ENCODE results near the gene UAP1L1. TPM values are rescaled to one million over a fixed set of nuclear protein-coding genes. Genes with fewer than 3 reads are reported as not detected.

Gene UAP1L1, protein sequence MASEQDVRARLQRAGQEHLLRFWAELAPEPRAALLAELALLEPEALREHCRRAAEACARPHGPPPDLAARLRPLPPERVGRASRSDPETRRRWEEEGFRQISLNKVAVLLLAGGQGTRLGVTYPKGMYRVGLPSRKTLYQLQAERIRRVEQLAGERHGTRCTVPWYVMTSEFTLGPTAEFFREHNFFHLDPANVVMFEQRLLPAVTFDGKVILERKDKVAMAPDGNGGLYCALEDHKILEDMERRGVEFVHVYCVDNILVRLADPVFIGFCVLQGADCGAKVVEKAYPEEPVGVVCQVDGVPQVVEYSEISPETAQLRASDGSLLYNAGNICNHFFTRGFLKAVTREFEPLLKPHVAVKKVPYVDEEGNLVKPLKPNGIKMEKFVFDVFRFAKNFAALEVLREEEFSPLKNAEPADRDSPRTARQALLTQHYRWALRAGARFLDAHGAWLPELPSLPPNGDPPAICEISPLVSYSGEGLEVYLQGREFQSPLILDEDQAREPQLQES
- total RNA-seq: 10 to 100 TPM; 19.5 to 35.9 (median 28.6) TPM
- 10 to 100 TPM; 12.5 to 29.7 (median 24.6) TPM for polyA plus RNA-seq
- long read RNA-seq, donor 1: 0 reads
- long read RNA-seq, donor 2: 0 reads

- WGBS, 5 donors: 1 to 3% (median 3%) methylated on average over 25 to 87 of the region's 87 CpGs
- intact Hi-C loops (cut with DNase I; ENCODE audit: low total_unique reads): no loop called here
- H3K27ac ChIP-seq: peak within 1 kb of the TSS; percentile 48 to 91 (median 76)
- H3K9me3 ChIP-seq: no peaks in the 10 kb centered on the region
- peaks cover 9 to 77% (median 26%) of the 10 kb centered on the region in 6 donors for H3K4me1 ChIP-seq
- peaks cover 0 to 8% (median 0%) of the 10 kb centered on the region in 7 donors for H3K27me3 ChIP-seq (replicated peaks in 1 of 7)
- peaks cover 0 to 40% (median 31%) of the 10 kb centered on the region in 6 donors for H3K36me3 ChIP-seq
- H3K4me3 ChIP-seq: peak within 1 kb of the TSS; percentile 55 to 94 (median 68)
- peak; percentile 93 for DNase-seq
- TF ChIP-seq, protein P1, sequence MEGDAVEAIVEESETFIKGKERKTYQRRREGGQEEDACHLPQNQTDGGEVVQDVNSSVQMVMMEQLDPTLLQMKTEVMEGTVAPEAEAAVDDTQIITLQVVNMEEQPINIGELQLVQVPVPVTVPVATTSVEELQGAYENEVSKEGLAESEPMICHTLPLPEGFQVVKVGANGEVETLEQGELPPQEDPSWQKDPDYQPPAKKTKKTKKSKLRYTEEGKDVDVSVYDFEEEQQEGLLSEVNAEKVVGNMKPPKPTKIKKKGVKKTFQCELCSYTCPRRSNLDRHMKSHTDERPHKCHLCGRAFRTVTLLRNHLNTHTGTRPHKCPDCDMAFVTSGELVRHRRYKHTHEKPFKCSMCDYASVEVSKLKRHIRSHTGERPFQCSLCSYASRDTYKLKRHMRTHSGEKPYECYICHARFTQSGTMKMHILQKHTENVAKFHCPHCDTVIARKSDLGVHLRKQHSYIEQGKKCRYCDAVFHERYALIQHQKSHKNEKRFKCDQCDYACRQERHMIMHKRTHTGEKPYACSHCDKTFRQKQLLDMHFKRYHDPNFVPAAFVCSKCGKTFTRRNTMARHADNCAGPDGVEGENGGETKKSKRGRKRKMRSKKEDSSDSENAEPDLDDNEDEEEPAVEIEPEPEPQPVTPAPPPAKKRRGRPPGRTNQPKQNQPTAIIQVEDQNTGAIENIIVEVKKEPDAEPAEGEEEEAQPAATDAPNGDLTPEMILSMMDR (IDR thresholded peaks at IDR 0.05 in 8 of 11, conservative IDR thresholded peaks at IDR 0.05 in 3 of 11): no peak
- peak; percentile 82 to 86 (median 82) for TF ChIP-seq POLR2AphosphoS5 (IDR thresholded peaks at IDR 0.05)
Observed at GRCh38 chr9:137077010-137077747, at the start of gene UAP1L1. TSS of gene UAP1L1 (plus strand) at chr9:137077517. CDS start at chr9:137077533, 16 bp downstream.

- 0 to 1% (median 0%) methylated on average over 38 to 98 of the region's 98 CpGs for WGBS, 5 donors
- intact Hi-C loops (cut with DNase I; ENCODE audit: low total_unique reads): no loop called here
- DNase-seq: peak; percentile 94
- H3K4me3 ChIP-seq: peak overlapping the region; percentile 55 to 86 (median 65)
- TF ChIP-seq POLR2AphosphoS5 (IDR thresholded peaks at IDR 0.05): peak in 1 of 3 donors; percentile 20
- TF ChIP-seq, protein P1 (IDR thresholded peaks at IDR 0.05 in 8 of 11, conservative IDR thresholded peaks at IDR 0.05 in 3 of 11): peak in 7 of 11 experiments; percentile 37 to 70 (median 57)
- no peak for TF ChIP-seq POLR2A (IDR thresholded peaks at IDR 0.05)
- no peaks in the 10 kb centered on the region for H3K9me3 ChIP-seq
- peak overlapping the region; percentile 57 to 94 (median 84) for H3K27ac ChIP-seq
- H3K36me3 ChIP-seq: no peaks in the 10 kb centered on the region
- H3K27me3 ChIP-seq (replicated peaks in 1 of 7): no peaks in the 10 kb centered on the region
- H3K4me1 ChIP-seq: peaks cover 48 to 94% (median 83%) of the 10 kb centered on the region in 6 donors
Observed at GRCh38 chr9:137028263-137029057, 48.9 kb upstream of the UAP1L1 start.

- intact Hi-C loops (cut with DNase I; ENCODE audit: low total_unique reads): no loop called here
- WGBS, 5 donors: 12 to 21% (median 16%) methylated on average over 16 to 19 of the region's 19 CpGs
- Histone ChIP-seq H3K27ac (peak overlapping the region; percentile 15 to 94 (median 84)), H3K9me3 (no peaks in the 10 kb centered on the region), H3K4me1 (peaks cover 49 to 93% (median 87%) of the 10 kb centered on the region in 6 donors), H3K4me3 (peak overlapping the region; percentile 55 to 86 (median 65)), H3K27me3 (replicated peaks in 1 of 7) (no peaks in the 10 kb centered on the region), H3K36me3 (no peaks in the 10 kb centered on the region)
- TF ChIP-seq, protein P1 (IDR thresholded peaks at IDR 0.05 in 8 of 11, conservative IDR thresholded peaks at IDR 0.05 in 3 of 11): peak; percentile 78 to 96 (median 92)
- peak; percentile 40 to 66 (median 55) for TF ChIP-seq POLR2AphosphoS5 (IDR thresholded peaks at IDR 0.05)
- no peak for TF ChIP-seq POLR2A (IDR thresholded peaks at IDR 0.05)
- DNase-seq: peak; percentile 95
Observed at GRCh38 chr9:137029058-137029936, 48.0 kb upstream of the UAP1L1 start.

Data from spleen (tissue), 13 donors.